Measurements from ENCODE around the gene DNASE2B. TPM values are rescaled to one million over a fixed set of nuclear protein-coding genes. Genes with fewer than 3 reads are reported as not detected.

DNASE2B gene
- total RNA-seq, 2 donors from 2014 or later: 0.85 to 8.6 TPM

- no peak for TF ChIP-seq POLR2A (IDR thresholded peaks at IDR 0.05)
- TF ChIP-seq CTCF (IDR thresholded peaks at IDR 0.05): no peak
- no peak for TF ChIP-seq POLR2AphosphoS5 (IDR thresholded peaks at IDR 0.05)
- 100% methylated on average over 2 of the region's 2 CpGs for WGBS
- Histone ChIP-seq H3K27ac (no peak overlapping the region), H3K9me3 (no peaks in the 10 kb centered on the region), H3K36me3 (no peaks in the 10 kb centered on the region), H3K4me1 (replicated peaks) (no peaks in the 10 kb centered on the region), H3K27me3 (replicated peaks; ENCODE audit: insufficient read depth) (no peaks in the 10 kb centered on the region), H3K4me3 (no peak overlapping the region)
- no peak for DNase-seq (ENCODE audit: low spot score)
- intact Hi-C loops (cut with DNase I): loop anchor here (10.0 kb wide), 1 partner anchor 72 kb away; no protein-coding TSS in a partner anchor
Measured at GRCh38 chr1:84366786-84367185, 31.5 kb upstream of the DNASE2B start.

- intact Hi-C loops (cut with DNase I): loop anchor here (10.0 kb wide), 1 partner anchor 72 kb away; no protein-coding TSS in a partner anchor
- H3K36me3 ChIP-seq: no peaks in the 10 kb centered on the region
- WGBS: 66% methylated on average over 1 of the region's 1 CpG
- H3K4me1 ChIP-seq (replicated peaks): no peaks in the 10 kb centered on the region
- H3K27me3 ChIP-seq (replicated peaks; ENCODE audit: insufficient read depth): no peaks in the 10 kb centered on the region
- no peak overlapping the region for H3K27ac ChIP-seq
- H3K9me3 ChIP-seq: no peaks in the 10 kb centered on the region
- no peak for DNase-seq (ENCODE audit: low spot score)
- H3K4me3 ChIP-seq: no peak overlapping the region
- no peak for TF ChIP-seq POLR2AphosphoS5 (IDR thresholded peaks at IDR 0.05)
- TF ChIP-seq CTCF (IDR thresholded peaks at IDR 0.05): no peak
- TF ChIP-seq POLR2A (IDR thresholded peaks at IDR 0.05): no peak
Measured at GRCh38 chr1:84367219-84367618, 31.1 kb upstream of the DNASE2B start.

- no peak overlapping the region for H3K27ac ChIP-seq
- no peaks in the 10 kb centered on the region for H3K9me3 ChIP-seq
- WGBS: 97% methylated on average over 5 of the region's 5 CpGs
- H3K36me3 ChIP-seq: no peaks in the 10 kb centered on the region
- DNase-seq (ENCODE audit: low spot score): no peak
- TF ChIP-seq POLR2A (IDR thresholded peaks at IDR 0.05) (no peak), POLR2AphosphoS5 (IDR thresholded peaks at IDR 0.05) (no peak), CTCF (IDR thresholded peaks at IDR 0.05) (no peak)
- H3K4me1 ChIP-seq (replicated peaks): no peaks in the 10 kb centered on the region
- H3K4me3 ChIP-seq: no peak overlapping the region
- no peaks in the 10 kb centered on the region for H3K27me3 ChIP-seq (replicated peaks; ENCODE audit: insufficient read depth)
- intact Hi-C loops (cut with DNase I): loop anchor here (10.0 kb wide), 1 partner anchor 74 kb away; no protein-coding TSS in a partner anchor
Measured at GRCh38 chr1:84368441-84368840, 29.8 kb upstream of the DNASE2B start.

GRCh38 chr1:84370266-84370665 lies 28.0 kb upstream of the DNASE2B start:
- TF ChIP-seq CTCF (IDR thresholded peaks at IDR 0.05): no peak
- no peak for TF ChIP-seq POLR2AphosphoS5 (IDR thresholded peaks at IDR 0.05)
- no peak for TF ChIP-seq POLR2A (IDR thresholded peaks at IDR 0.05)
- H3K4me3 ChIP-seq: no peak overlapping the region
- no peaks in the 10 kb centered on the region for H3K9me3 ChIP-seq
- WGBS: 95% methylated on average over 1 of the region's 1 CpG
- no peaks in the 10 kb centered on the region for H3K27me3 ChIP-seq (replicated peaks; ENCODE audit: insufficient read depth)
- H3K4me1 ChIP-seq (replicated peaks): no peaks in the 10 kb centered on the region
- H3K36me3 ChIP-seq: no peaks in the 10 kb centered on the region
- no peak overlapping the region for H3K27ac ChIP-seq
- intact Hi-C loops (cut with DNase I): no loop called here
- DNase-seq (ENCODE audit: low spot score): no peak

DNA sequence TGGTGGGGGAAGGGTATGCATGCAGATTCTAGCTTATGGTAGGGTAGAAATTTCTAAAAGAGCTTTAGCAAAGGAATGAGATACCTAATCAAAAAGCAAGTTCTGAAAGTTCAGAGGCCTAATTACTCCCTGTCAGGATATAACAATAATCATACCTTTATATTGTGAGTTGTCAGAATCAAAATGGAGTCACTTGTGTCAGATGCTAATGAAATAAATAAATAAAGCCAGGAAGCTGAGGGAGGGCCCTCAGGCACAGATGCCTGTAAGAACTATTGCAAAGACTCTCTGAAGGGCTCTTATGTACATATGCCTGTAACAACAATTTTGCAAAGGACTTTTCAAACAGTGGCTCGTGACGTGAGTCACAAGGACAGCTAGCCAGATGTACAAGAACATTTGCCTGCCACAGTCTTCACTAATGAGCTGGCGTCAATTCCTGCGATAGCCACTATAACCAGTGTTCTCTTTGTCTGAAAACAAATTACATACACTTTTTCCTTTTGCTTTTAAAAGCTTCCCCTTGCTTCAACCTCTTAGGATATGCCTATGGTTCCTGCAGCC lies 27.4 kb upstream of the DNASE2B start:
- Histone ChIP-seq H3K4me1 (replicated peaks) (no peaks in the 10 kb centered on the region), H3K4me3 (no peak overlapping the region), H3K27me3 (replicated peaks; ENCODE audit: insufficient read depth) (no peaks in the 10 kb centered on the region), H3K9me3 (no peaks in the 10 kb centered on the region), H3K36me3 (no peaks in the 10 kb centered on the region), H3K27ac (no peak overlapping the region)
- TF ChIP-seq POLR2AphosphoS5 (IDR thresholded peaks at IDR 0.05) (no peak), POLR2A (IDR thresholded peaks at IDR 0.05) (no peak), CTCF (IDR thresholded peaks at IDR 0.05) (no peak)
- intact Hi-C loops (cut with DNase I): no loop called here
- 89% methylated on average over 4 of the region's 4 CpGs for WGBS
- DNase-seq (ENCODE audit: low spot score): no peak

Measured in prostate gland (tissue), 2 donors.